GM12865 (cell line): Measurements from ENCODE around the gene PLEKHM1.
"Not testable (repeated sequence)": the region's sequence is repeated elsewhere in the genome, so short reads cannot be mapped to it uniquely, and the experiment has no call there.

Source experiments
- DNase-seq: peaks from one replicate; pipeline ENCODE4 v3.0.0; 2010; ENCODE audit warnings: low read depth
- H3K4me3 ChIP-seq: 2 replicates; pipeline ENCODE4 v1.5.1; 2011; ENCODE audit warnings: mild to moderate bottlenecking, low read depth, low read length, control low read depth
- CTCF ChIP-seq: IDR thresholded peaks from 2 replicates; pipeline ENCODE4 v1.5.1; 2011; ENCODE audit warnings: low read length, control low read depth, low read depth, inconsistent platforms; ENCODE audit not compliant: insufficient read depth; ENCODE audit errors: missing control alignments

Gene PLEKHM1

GRCh38 chr17:45468293-45469203 is 22.0 kb downstream of the PLEKHM1 start:
- DNase-seq, H3K4me3 ChIP-seq: not testable (repeated sequence)

- not testable (repeated sequence) for H3K4me3 ChIP-seq
- DNase-seq, result peak; percentile 62
Observed at GRCh38 chr17:45461524-45462327, 28.8 kb downstream of the PLEKHM1 start.

GRCh38 chr17:45460422-45460821 is 30.1 kb downstream of the PLEKHM1 start:
- DNase-seq, H3K4me3 ChIP-seq: not testable (repeated sequence)

GRCh38 chr17:45454341-45454740 is 36.2 kb downstream of the PLEKHM1 start:
- DNase-seq, H3K4me3 ChIP-seq: not testable (repeated sequence)

- not testable (repeated sequence) for H3K4me3 ChIP-seq, DNase-seq
Observed at GRCh38 chr17:45453731-45454130, 36.8 kb downstream of the PLEKHM1 start.

GRCh38 chr17:45453225-45453534 is 37.3 kb downstream of the PLEKHM1 start:
- not testable (repeated sequence) for H3K4me3 ChIP-seq, DNase-seq

- not testable (repeated sequence) for H3K4me3 ChIP-seq, DNase-seq
Observed at GRCh38 chr17:45452329-45453224, 37.9 kb downstream of the PLEKHM1 start.

GRCh38 chr17:45451660-45452059 is 38.9 kb downstream of the PLEKHM1 start:
- not testable (repeated sequence) for H3K4me3 ChIP-seq, DNase-seq

GRCh38 chr17:45451131-45451530 is 39.4 kb downstream of the PLEKHM1 start:
- no peak overlapping the region for H3K4me3 ChIP-seq
- no peak for DNase-seq

GRCh38 chr17:45449708-45450329 is 40.7 kb downstream of the PLEKHM1 start:
- not testable (repeated sequence) for H3K4me3 ChIP-seq, DNase-seq

More at GRCh38 chr17:45451131-45451530, 39.4 kb downstream of the PLEKHM1 start:
- TF ChIP-seq CTCF, result no peak

- H3K4me3 ChIP-seq, DNase-seq: not testable (repeated sequence)
Observed at GRCh38 chr17:45449260-45449659, 41.3 kb downstream of the PLEKHM1 start.

- DNase-seq, H3K4me3 ChIP-seq: not testable (repeated sequence)
Observed at GRCh38 chr17:45448483-45448882, 42.0 kb downstream of the PLEKHM1 start.

GRCh38 chr17:45448066-45448465 is 42.5 kb downstream of the PLEKHM1 start:
- not testable (repeated sequence) for DNase-seq, H3K4me3 ChIP-seq

GRCh38 chr17:45447650-45448049 is 42.9 kb downstream of the PLEKHM1 start:
- H3K4me3 ChIP-seq, result not testable (repeated sequence)

GRCh38 chr17:45446872-45447625 is 43.5 kb downstream of the PLEKHM1 start:
- not testable (repeated sequence) for DNase-seq, H3K4me3 ChIP-seq

More at GRCh38 chr17:45447650-45448049, 42.9 kb downstream of the PLEKHM1 start:
- DNase-seq, result not testable (repeated sequence)
